Neural cell (in vitro differentiated cells): ENCODE measurements around the gene MYCL. TPM values are rescaled to one million over a fixed set of nuclear protein-coding genes. Genes with fewer than 3 reads are reported as not detected.
"Not testable (repeated sequence)": the region's sequence is repeated elsewhere in the genome, so short reads cannot be mapped to it uniquely, and the experiment has no call there.

Experiments
- H2AFZ ChIP-seq: fragments of 200-600, 300-800 bp; sonication (generic), shearing (Covaris generic); 2 replicates; pipeline ENCODE4 v1.6.0; 2014; ENCODE audit warnings: low read depth, mild to moderate bottlenecking, antibody characterized with exemption, low read length, moderate library complexity
- H3F3A ChIP-seq: fragments of 200-600 bp; shearing (Covaris generic); 2 replicates; pipeline ENCODE4 v1.6.1; 2016; ENCODE audit warnings: mild to moderate bottlenecking, moderate library complexity, mixed read lengths, antibody characterized with exemption, low read length; ENCODE audit not compliant: insufficient read depth, poor library complexity, severe bottlenecking
- H3K27ac ChIP-seq: fragments of 200-600, 300-800 bp; sonication (generic), shearing (Covaris generic); 2 replicates; pipeline ENCODE4 v1.5.1; 2014; ENCODE audit warnings: mild to moderate bottlenecking, low read length, moderate library complexity
- H3K27me3 ChIP-seq: fragments of 300-800, 200-600 bp; sonication (generic), shearing (Covaris generic); 2 replicates; pipeline ENCODE4 v1.6.0; 2014; ENCODE audit warnings: mild to moderate bottlenecking, low read depth, low read length, moderate library complexity; ENCODE audit not compliant: insufficient read depth
- H3K36me3 ChIP-seq: fragments of 300-800, 200-600 bp; sonication (generic), shearing (Covaris generic); 2 replicates; pipeline ENCODE4 v1.5.1; 2014; ENCODE audit warnings: mild to moderate bottlenecking, antibody characterized with exemption, low read length, moderate library complexity; ENCODE audit not compliant: insufficient read depth
- H3K4me2 ChIP-seq: fragments of 300-800, 200-600 bp; sonication (generic), shearing (Covaris generic); 2 replicates; pipeline ENCODE4 v1.6.0; 2014; ENCODE audit warnings: mild to moderate bottlenecking, low read length
- H3K4me3 ChIP-seq: fragments of 300-800, 200-600 bp; sonication (generic), shearing (Covaris generic); 2 replicates; pipeline ENCODE4 v1.5.1; 2014; ENCODE audit warnings: mild to moderate bottlenecking, low read length, moderate library complexity
- H3K79me2 ChIP-seq: fragments of 200-600 bp; shearing (Covaris generic); replicated peaks from 2 replicates; pipeline ENCODE4 v1.6.0; 2014; ENCODE audit warnings: mild to moderate bottlenecking, low read length, moderate library complexity; ENCODE audit not compliant: insufficient read depth
- H3K9ac ChIP-seq: fragments of 300-800, 200-600 bp; sonication (generic), shearing (Covaris generic); 2 replicates; pipeline ENCODE4 v1.6.1; 2016; ENCODE audit warnings: mild to moderate bottlenecking, low read length, mixed read lengths
- H3K9me2 ChIP-seq: fragments of 200-600 bp; shearing (Covaris generic); 2 replicates; pipeline ENCODE4 v1.6.1; 2016; ENCODE audit warnings: mild to moderate bottlenecking, low read length, mixed read lengths; ENCODE audit not compliant: insufficient read depth
- H3K9me3 ChIP-seq: fragments of 200-600, 300-800 bp; sonication (generic), shearing (Covaris generic); 2 replicates; pipeline ENCODE4 v1.6.1; 2016; ENCODE audit warnings: mild to moderate bottlenecking, mixed run types, low read length, moderate library complexity, mixed read lengths
- H4K20me1 ChIP-seq: fragments of 200-600 bp; shearing (Covaris generic); 2 replicates; pipeline ENCODE4 v1.6.1; 2016; ENCODE audit warnings: mild to moderate bottlenecking, mixed run types; ENCODE audit not compliant: insufficient read depth
- CTCF ChIP-seq: fragments of 450-650 bp; IDR thresholded peaks from 2 replicates; pipeline ENCODE4 v1.5.1; 2014; ENCODE audit warnings: antibody characterized with exemption, mild to moderate bottlenecking, moderate library complexity; ENCODE audit not compliant: poor library complexity, severe bottlenecking
- EP300 ChIP-seq: fragments of 450-650 bp; conservative IDR thresholded peaks from 2 replicates; pipeline ENCODE4 v1.6.1; 2014; ENCODE audit warnings: antibody characterized with exemption, mild to moderate bottlenecking, moderate library complexity; ENCODE audit not compliant: poor library complexity, severe bottlenecking
- EZH2 ChIP-seq: fragments of 200-600, 300-800 bp; shearing (Covaris generic), sonication (generic); IDR thresholded peaks from 2 replicates; pipeline ENCODE4 v1.6.1; 2014; ENCODE audit warnings: antibody characterized with exemption, low read length, borderline replicate concordance, mild to moderate bottlenecking; ENCODE audit not compliant: insufficient read depth, poor library complexity, severe bottlenecking
- MXI1 ChIP-seq: fragments of 450-650 bp; conservative IDR thresholded peaks from 2 replicates; pipeline ENCODE4 v1.6.1; 2014; ENCODE audit warnings: antibody characterized with exemption, mild to moderate bottlenecking; ENCODE audit not compliant: poor library complexity, severe bottlenecking
- POLR2AphosphoS5 ChIP-seq: IDR thresholded peaks from 2 replicates; pipeline ENCODE4 v1.6.1; 2012
- RAD21 ChIP-seq: fragments of 450-650 bp; conservative IDR thresholded peaks from 2 replicates; pipeline ENCODE4 v1.6.1; 2014; ENCODE audit warnings: antibody characterized with exemption, mild to moderate bottlenecking, moderate library complexity
- REST ChIP-seq: IDR thresholded peaks from 2 replicates; pipeline ENCODE4 v1.6.1; 2012; ENCODE audit warnings: borderline replicate concordance
- SMC3 ChIP-seq: fragments of 450-650 bp; conservative IDR thresholded peaks from 2 replicates; pipeline ENCODE4 v1.6.1; 2014; ENCODE audit warnings: antibody characterized with exemption, mild to moderate bottlenecking, moderate library complexity; ENCODE audit not compliant: poor library complexity
- TAF1 ChIP-seq: IDR thresholded peaks from 2 replicates; pipeline ENCODE4 v1.6.1; 2012; ENCODE audit warnings: low read depth
- polyA plus RNA-seq: library from polyadenylated mRNA; depleted of rRNA; stranded (reverse); fragments of >200 nt; gene quantifications from 2 replicates; pipeline ENCODE4 v1.2.3, GENCODE V29; 2014

MYCL gene
- polyA plus RNA-seq, 1 donor from 2014 or later = 35.2 TPM

- H3K36me3 ChIP-seq, H3K4me3 ChIP-seq, H3K27me3 ChIP-seq, H4K20me1 ChIP-seq, H3K9me2 ChIP-seq, H3K27ac ChIP-seq, H3F3A ChIP-seq, H3K4me2 ChIP-seq, H2AFZ ChIP-seq, H3K9me3 ChIP-seq, H3K9ac ChIP-seq: not testable (repeated sequence)
- peaks cover 73% of the 10 kb centered on the region for H3K79me2 ChIP-seq
These were observed 32.1 kb downstream of the MYCL start for GRCh38 chr1:39869538-39870112.

GRCh38 chr1:39866767-39867166 lies 35.0 kb downstream of the MYCL start:
- H3K4me2 ChIP-seq = no peak overlapping the region

More at GRCh38 chr1:39866767-39867166, 35.0 kb downstream of the MYCL start:
- TF ChIP-seq CTCF = no peak
- no peak for TF ChIP-seq SMC3
- no peak for TF ChIP-seq MXI1
- no peak for TF ChIP-seq POLR2AphosphoS5
- no peak for TF ChIP-seq TAF1
- TF ChIP-seq REST = no peak
- no peak for TF ChIP-seq RAD21
- TF ChIP-seq EZH2 = no peak
- no peak for TF ChIP-seq EP300
- H3K27me3 ChIP-seq = no peaks in the 10 kb centered on the region
- H3K9me2 ChIP-seq = no peaks in the 10 kb centered on the region
- no peak overlapping the region for H3K9ac ChIP-seq
- peaks cover 4% of the 10 kb centered on the region for H3K9me3 ChIP-seq
- no peak overlapping the region for H2AFZ ChIP-seq
- no peak overlapping the region for H3K4me3 ChIP-seq
- H3K27ac ChIP-seq = no peak overlapping the region
- H3F3A ChIP-seq = no peaks in the 10 kb centered on the region
- no peaks in the 10 kb centered on the region for H3K36me3 ChIP-seq
- peaks cover 64% of the 10 kb centered on the region for H3K79me2 ChIP-seq
- no peaks in the 10 kb centered on the region for H4K20me1 ChIP-seq
